Thymus (tissue), 14 donors: ENCODE data around the gene ZDHHC16. TPM values are rescaled to one million over a fixed set of nuclear protein-coding genes. Genes with fewer than 3 reads are reported as not detected.
"Not testable (repeated sequence)": the region's sequence is repeated elsewhere in the genome, so short reads cannot be mapped to it uniquely, and the experiment has no call there.

ENCODE experiments used
- DNase-seq, 9 donors: peaks; one replicate each; pipeline ENCODE4 v3.0.0-alpha.2; 2013; ENCODE audit warnings: low spot score in 9 of 9, low read depth in 6 of 9, missing footprints in 1 of 9
- H3K27ac ChIP-seq, 2 donors: one replicate each; pipeline ENCODE4 v1.5.1; 2013; ENCODE audit warnings: control low read depth in 1 of 2, low read depth in 1 of 2, low read length in 1 of 2, mild to moderate bottlenecking in 1 of 2, moderate library complexity in 1 of 2
- H3K27me3 ChIP-seq, 2 donors: one replicate each; pipeline ENCODE4 v1.5.1; 2013; ENCODE audit warnings: low read length in 1 of 2; ENCODE audit not compliant: control insufficient read depth in 2 of 2, insufficient read depth in 1 of 2
- H3K36me3 ChIP-seq, 2 donors: one replicate each; pipeline ENCODE4 v1.5.1; 2013; ENCODE audit warnings: low read length in 1 of 2, mild to moderate bottlenecking in 1 of 2, moderate library complexity in 1 of 2; ENCODE audit not compliant: control insufficient read depth in 2 of 2, insufficient read depth in 2 of 2
- H3K4me1 ChIP-seq, 2 donors: one replicate each; pipeline ENCODE4 v1.5.1; 2013; ENCODE audit warnings: low read length in 2 of 2; ENCODE audit not compliant: control insufficient read depth in 2 of 2, insufficient read depth in 2 of 2
- H3K4me3 ChIP-seq, 2 donors: one replicate each; pipeline ENCODE4 v1.5.1; 2013; ENCODE audit warnings: low read length in 2 of 2, control low read depth in 1 of 2, mild to moderate bottlenecking in 1 of 2
- H3K9me3 ChIP-seq, 2 donors: one replicate each; pipeline ENCODE4 v1.5.1; 2013; ENCODE audit warnings: low read length in 1 of 2, mild to moderate bottlenecking in 1 of 2; ENCODE audit not compliant: control insufficient read depth in 2 of 2, insufficient read depth in 1 of 2
- WGBS: extraction: QIAGEN DNeasy Blood & Tissue Kit; methylation state at CpG from one replicate; pipeline ENCODE4 v1.1.7; 2013; 5-methylcytosine and 5-hydroxymethylcytosine counted together
- long read RNA-seq, 10 donors: transcript quantifications; one replicate each; lab custom pipeline, GENCODE V29; 2026
- polyA plus RNA-seq: library from polyadenylated mRNA; stranded (reverse); fragments of 200-250 nt; gene quantifications from one replicate; pipeline ENCODE4 v1.2.3, GENCODE V29; 2013
- total RNA-seq: library from RNA; stranded (reverse); fragments of 120-200 nt; gene quantifications from one replicate; pipeline ENCODE4 v1.2.4, GENCODE V29; 2013
- donor health status: healthy.

The ZDHHC16 gene
- total RNA-seq, result 20.8 TPM
- 24.4 TPM for polyA plus RNA-seq
- long read RNA-seq, donor 1, result 0 reads
- long read RNA-seq, donor 2, result 0 reads
- long read RNA-seq, donor 3, partial matches to known transcripts, result 0 of 3 reads
- long read RNA-seq, donor 3, other reads (novel, unspliced or antisense), result 0 of 3 reads
- long read RNA-seq, donor 4, partial matches to known transcripts, result 33 of 36 reads
- long read RNA-seq, donor 4, other reads (novel, unspliced or antisense), result 0 of 36 reads
- long read RNA-seq, donor 5, transcript ZDHHC16-206 (11 exons, 1,798 nt), result major isoform, 5 of 21 reads
- long read RNA-seq, donor 5, partial matches to known transcripts, result 9 of 21 reads
- long read RNA-seq, donor 5, other reads (novel, unspliced or antisense), result 0 of 21 reads
- long read RNA-seq, donor 6, partial matches to known transcripts, result 0 of 2 reads
- long read RNA-seq, donor 6, other reads (novel, unspliced or antisense), result 0 of 2 reads
- long read RNA-seq, donor 7, partial matches to known transcripts, result 6 of 10 reads
- long read RNA-seq, donor 7, other reads (novel, unspliced or antisense), result 0 of 10 reads
- long read RNA-seq, donor 8, partial matches to known transcripts, result 0 of 3 reads
- long read RNA-seq, donor 8, other reads (novel, unspliced or antisense), result 0 of 3 reads
- long read RNA-seq, donor 9, partial matches to known transcripts, result 0 of 1 reads
- long read RNA-seq, donor 9, other reads (novel, unspliced or antisense), result 0 of 1 reads
- long read RNA-seq, donor 10, partial matches to known transcripts, result 0 of 3 reads
- long read RNA-seq, donor 10, other reads (novel, unspliced or antisense), result 0 of 3 reads

- peak within 1 kb of the TSS; percentile 19 to 70 for H3K27ac ChIP-seq
- H3K4me1 ChIP-seq, result peaks cover 18 to 21% of the 10 kb centered on the region in 2 donors
- peak within 1 kb of the TSS; percentile 74 to 88 for H3K4me3 ChIP-seq
- no peaks in the 10 kb centered on the region for H3K27me3 ChIP-seq
- H3K36me3 ChIP-seq, result peaks cover 0 to 21% of the 10 kb centered on the region in 2 donors
- peaks cover 0 to 5% of the 10 kb centered on the region in 2 donors for H3K9me3 ChIP-seq
- peak; percentile 81 to 96 (median 92) for DNase-seq
- WGBS, result under 1% methylated on average over 66 of the region's 66 CpGs
Observed at GRCh38 chr10:97445722-97446639, at the start of gene ZDHHC16, which contains the start of gene EXOSC1. TSS of gene ZDHHC16 (plus strand) at chr10:97446175. CDS start at chr10:97451676, 5,501 bp downstream. TSS of gene EXOSC1 (minus strand) at chr10:97446006. CDS start at chr10:97445985, 21 bp downstream.

- H3K27ac ChIP-seq, result peak overlapping the region in 1 of 2 donors; percentile 85
- H3K27me3 ChIP-seq, result no peaks in the 10 kb centered on the region
- DNase-seq, result no peak
- peak overlapping the region; percentile 71 to 81 for H3K4me3 ChIP-seq
- 55% methylated on average over 21 of the region's 21 CpGs for WGBS
- H3K9me3 ChIP-seq, result no peaks in the 10 kb centered on the region
- peaks cover 3 to 9% of the 10 kb centered on the region in 2 donors for H3K36me3 ChIP-seq
- peaks cover 10 to 15% of the 10 kb centered on the region in 2 donors for H3K4me1 ChIP-seq
Observed at GRCh38 chr10:97399843-97400545, 46.0 kb upstream of the ZDHHC16 start.

GRCh38 chr10:97400665-97401454, 45.1 kb upstream of the ZDHHC16 start, which contains the start of gene RRP12:
TSS of gene RRP12 (minus strand) at chr10:97401340. CDS start at chr10:97401231, 109 bp downstream.
- DNase-seq, result peak; percentile 83 to 98 (median 94)
- Histone ChIP-seq H3K27me3 (no peaks in the 10 kb centered on the region), H3K9me3 (no peaks in the 10 kb centered on the region), H3K4me3 (peak within 1 kb of the TSS; percentile 71 to 81), H3K36me3 (peaks cover 3 to 9% of the 10 kb centered on the region in 2 donors), H3K4me1 (peaks cover 10 to 15% of the 10 kb centered on the region in 2 donors), H3K27ac (peak within 1 kb of the TSS; percentile 50 to 85)
- WGBS, result under 1% methylated on average over 39 of the region's 39 CpGs

DNA sequence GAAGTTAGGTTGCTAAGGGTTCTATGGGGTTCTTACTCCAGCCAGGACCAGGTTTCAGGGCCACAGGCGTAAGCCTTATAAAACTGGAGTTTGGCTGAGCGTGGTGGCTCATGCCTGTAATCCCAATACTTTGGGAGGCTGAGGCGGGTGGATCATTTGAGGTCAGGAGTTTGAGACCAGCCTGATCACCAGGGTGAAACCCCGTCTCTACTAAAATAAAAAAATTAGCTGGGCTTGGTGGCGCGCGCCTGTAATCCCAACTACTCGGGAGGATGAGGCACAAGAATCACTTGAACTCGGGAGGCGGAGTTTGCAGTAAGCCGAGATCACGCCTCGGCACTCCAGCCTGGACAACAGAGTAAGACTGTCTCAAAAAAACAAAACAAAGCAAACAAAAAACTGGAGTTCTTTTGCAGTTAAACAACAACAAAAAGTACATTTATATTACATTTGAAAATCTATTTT, 44.5 kb upstream of the ZDHHC16 start:
- H3K27me3 ChIP-seq, result no peaks in the 10 kb centered on the region
- H3K4me1 ChIP-seq, result peaks cover 10 to 15% of the 10 kb centered on the region in 2 donors
- DNase-seq, result no peak
- no peaks in the 10 kb centered on the region for H3K9me3 ChIP-seq
- peak overlapping the region; percentile 71 to 81 for H3K4me3 ChIP-seq
- 77% methylated on average over 13 of the region's 13 CpGs for WGBS
- peak overlapping the region; percentile 49 to 50 for H3K27ac ChIP-seq
- peaks cover 0 to 3% of the 10 kb centered on the region in 2 donors for H3K36me3 ChIP-seq

DNA sequence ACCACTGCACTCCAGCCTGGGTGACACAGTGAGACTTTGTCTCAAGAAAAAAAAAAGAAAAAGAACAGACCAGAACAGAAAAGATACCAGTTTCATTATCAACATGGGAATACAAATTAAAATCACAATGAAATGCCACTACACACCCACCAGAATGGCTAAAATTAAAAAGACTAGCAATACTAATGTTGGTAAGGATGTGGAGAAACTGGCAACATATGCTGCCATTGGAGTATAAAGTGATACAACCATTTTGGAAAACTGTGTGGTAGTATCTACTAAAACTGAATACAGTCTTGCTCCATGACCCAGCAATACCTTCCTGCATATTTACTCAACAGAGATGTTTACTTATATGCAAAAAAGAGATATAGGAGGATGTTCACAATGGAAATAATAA, 41.9 kb upstream of the ZDHHC16 start:
- Histone ChIP-seq H3K4me1 (peaks cover 15 to 22% of the 10 kb centered on the region in 2 donors), H3K36me3 (no peaks in the 10 kb centered on the region), H3K9me3 (no peaks in the 10 kb centered on the region), H3K27me3 (no peaks in the 10 kb centered on the region), H3K27ac (no peak overlapping the region), H3K4me3 (no peak overlapping the region)
- no peak for DNase-seq

GRCh38 chr10:97406064-97406463, 39.9 kb upstream of the ZDHHC16 start:
- Histone ChIP-seq H3K36me3 (no peaks in the 10 kb centered on the region), H3K9me3 (no peaks in the 10 kb centered on the region), H3K27me3 (no peaks in the 10 kb centered on the region), H3K27ac (no peak overlapping the region), H3K4me1 (peaks cover 5 to 11% of the 10 kb centered on the region in 2 donors), H3K4me3 (no peak overlapping the region)
- 45% methylated on average over 3 of the region's 3 CpGs for WGBS
- no peak for DNase-seq

DNA sequence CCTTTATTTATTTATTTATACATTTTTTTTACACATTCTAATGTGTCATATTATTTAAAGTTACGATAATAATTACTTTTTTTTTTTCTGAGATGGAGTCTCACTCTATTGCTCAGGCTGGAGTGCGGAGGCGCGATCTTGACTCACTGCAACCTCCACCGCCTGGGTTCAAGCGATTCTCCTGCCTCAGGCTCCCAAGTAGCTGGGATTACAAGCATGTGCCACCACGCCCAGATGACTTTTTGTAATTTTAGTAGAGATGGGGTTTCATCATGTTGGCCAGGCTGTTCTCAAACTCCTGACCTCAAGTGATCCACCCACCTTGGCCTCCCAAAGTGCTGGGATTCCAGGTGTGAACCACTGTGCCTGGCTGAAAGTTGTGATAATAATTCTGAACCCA, 39.5 kb upstream of the ZDHHC16 start:
- 89% methylated on average over 7 of the region's 7 CpGs for WGBS
- not testable (repeated sequence) for H3K27me3 ChIP-seq, H3K4me3 ChIP-seq, H3K4me1 ChIP-seq, H3K27ac ChIP-seq, DNase-seq, H3K9me3 ChIP-seq, H3K36me3 ChIP-seq
